DMS 273 treated with DMSO at 0.1 percent for 48 hours (cell line): ENCODE results near the gene WDR46.
"Not testable (repeated sequence)": the region's sequence is repeated elsewhere in the genome, so short reads cannot be mapped to it uniquely, and the experiment has no call there.

ENCODE experiments used
- DNase-seq: peaks from one replicate; lab custom pipeline; 2025; lab: John Stamatoyannopoulos, UW

Gene WDR46

GRCh38 chr6:33288141-33288920 is 708 bp downstream of the WDR46 start:
- DNase-seq: no peak

GRCh38 chr6:33286946-33287914 is 1.8 kb downstream of the WDR46 start:
- DNase-seq: no peak

- not testable (repeated sequence) for DNase-seq
Measured at GRCh38 chr6:33285214-33285613, 3.8 kb downstream of the WDR46 start.

GRCh38 chr6:33280539-33280938 is 8.5 kb downstream of the WDR46 start:
- DNase-seq: no peak

- DNase-seq: peak; percentile 62
Measured at GRCh38 chr6:33279971-33280511, 9.0 kb downstream of the WDR46 start.

GRCh38 chr6:33279257-33279695 is 9.8 kb downstream of the WDR46 start:
- DNase-seq: no peak

- DNase-seq: no peak
Measured at GRCh38 chr6:33278810-33279209, 10.2 kb downstream of the WDR46 start.

GRCh38 chr6:33278392-33278741 is 10.7 kb downstream of the WDR46 start:
- DNase-seq: no peak

- no peak for DNase-seq
Measured at GRCh38 chr6:33277663-33278391, 11.2 kb downstream of the WDR46 start.

- DNase-seq: peak; percentile 86
Measured at GRCh38 chr6:33276864-33277662, 12.0 kb downstream of the WDR46 start, which contains the start of gene B3GALT4. Gene B3GALT4 (plus strand): TSS chr6:33277123. CDS start chr6:33277420, 297 bp downstream.

GRCh38 chr6:33276581-33276863 is 12.5 kb downstream of the WDR46 start:
- DNase-seq: no peak

GRCh38 chr6:33275795-33276580 is 13.1 kb downstream of the WDR46 start:
- DNase-seq: not testable (repeated sequence)

GRCh38 chr6:33273924-33274902 is 14.8 kb downstream of the WDR46 start:
- DNase-seq: no peak

- no peak for DNase-seq
Measured at GRCh38 chr6:33273129-33273923, 15.7 kb downstream of the WDR46 start.

- DNase-seq: no peak
Measured at GRCh38 chr6:33272275-33273128, 16.5 kb downstream of the WDR46 start.

GRCh38 chr6:33271468-33272274 is 17.4 kb downstream of the WDR46 start, which contains the start of the genes RPS18 and VPS52:
Gene RPS18 (plus strand): TSS chr6:33272075. CDS start chr6:33272120, 45 bp downstream.
Gene VPS52 (minus strand): TSS chr6:33271876. CDS start chr6:33271675, 201 bp downstream.
- DNase-seq: peak; percentile 96
